ENCODE data around the gene CD247. TPM values are rescaled to one million over a fixed set of nuclear protein-coding genes. Genes with fewer than 3 reads are reported as not detected.

The CD247 gene
- total RNA-seq, 1 experiment from 2014 or later, result 0.44 TPM

DNA sequence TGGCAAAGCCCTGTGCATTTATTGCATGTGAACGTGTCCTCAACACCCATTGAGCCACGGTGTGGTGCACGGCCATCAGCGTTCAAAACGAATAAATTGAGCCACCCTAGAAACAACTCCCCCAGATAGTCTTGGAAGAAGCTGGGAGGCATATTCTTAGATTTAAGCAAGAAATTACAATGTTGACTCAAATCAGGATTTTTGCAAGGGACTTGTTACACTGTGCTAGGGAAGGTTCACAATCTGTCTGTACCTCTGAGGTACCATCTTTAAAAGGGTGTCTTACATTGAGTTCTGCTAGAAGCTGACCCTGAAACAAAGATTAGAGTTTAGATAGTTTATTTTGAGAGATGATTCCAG, 16.2 kb downstream of the CD247 start:
- no peaks in the 10 kb centered on the region for H3K9me3 ChIP-seq (ENCODE audit: control insufficient read depth, insufficient read depth, low read depth, low read length)
- no peaks in the 10 kb centered on the region for H3K4me1 ChIP-seq (ENCODE audit: control insufficient read depth, insufficient read depth, low read length)
- no peak overlapping the region for H3K27ac ChIP-seq (ENCODE audit: low read length)
- POLR2A ChIA-PET, result no interaction called here
- in situ Hi-C loops (cut with HindIII; ENCODE audit: low pct_unique_long_range_greater_than_20kb, low sequenced_read_pairs), result no loop called here
- TF ChIP-seq, protein P1, sequence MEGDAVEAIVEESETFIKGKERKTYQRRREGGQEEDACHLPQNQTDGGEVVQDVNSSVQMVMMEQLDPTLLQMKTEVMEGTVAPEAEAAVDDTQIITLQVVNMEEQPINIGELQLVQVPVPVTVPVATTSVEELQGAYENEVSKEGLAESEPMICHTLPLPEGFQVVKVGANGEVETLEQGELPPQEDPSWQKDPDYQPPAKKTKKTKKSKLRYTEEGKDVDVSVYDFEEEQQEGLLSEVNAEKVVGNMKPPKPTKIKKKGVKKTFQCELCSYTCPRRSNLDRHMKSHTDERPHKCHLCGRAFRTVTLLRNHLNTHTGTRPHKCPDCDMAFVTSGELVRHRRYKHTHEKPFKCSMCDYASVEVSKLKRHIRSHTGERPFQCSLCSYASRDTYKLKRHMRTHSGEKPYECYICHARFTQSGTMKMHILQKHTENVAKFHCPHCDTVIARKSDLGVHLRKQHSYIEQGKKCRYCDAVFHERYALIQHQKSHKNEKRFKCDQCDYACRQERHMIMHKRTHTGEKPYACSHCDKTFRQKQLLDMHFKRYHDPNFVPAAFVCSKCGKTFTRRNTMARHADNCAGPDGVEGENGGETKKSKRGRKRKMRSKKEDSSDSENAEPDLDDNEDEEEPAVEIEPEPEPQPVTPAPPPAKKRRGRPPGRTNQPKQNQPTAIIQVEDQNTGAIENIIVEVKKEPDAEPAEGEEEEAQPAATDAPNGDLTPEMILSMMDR (IDR thresholded peaks at IDR 0.05), result no peak
- TF ChIP-seq TCF7L2 (IDR thresholded peaks at IDR 0.05; ENCODE audit: low read depth, low read length) (no peak), POLR2AphosphoS5 (IDR thresholded peaks at IDR 0.05; ENCODE audit: low read depth, low read length) (no peak), SIN3A (IDR thresholded peaks at IDR 0.05; ENCODE audit: borderline replicate concordance, insufficient read depth, low read depth, low read length) (no peak)
- TF ChIP-seq, protein P2, sequence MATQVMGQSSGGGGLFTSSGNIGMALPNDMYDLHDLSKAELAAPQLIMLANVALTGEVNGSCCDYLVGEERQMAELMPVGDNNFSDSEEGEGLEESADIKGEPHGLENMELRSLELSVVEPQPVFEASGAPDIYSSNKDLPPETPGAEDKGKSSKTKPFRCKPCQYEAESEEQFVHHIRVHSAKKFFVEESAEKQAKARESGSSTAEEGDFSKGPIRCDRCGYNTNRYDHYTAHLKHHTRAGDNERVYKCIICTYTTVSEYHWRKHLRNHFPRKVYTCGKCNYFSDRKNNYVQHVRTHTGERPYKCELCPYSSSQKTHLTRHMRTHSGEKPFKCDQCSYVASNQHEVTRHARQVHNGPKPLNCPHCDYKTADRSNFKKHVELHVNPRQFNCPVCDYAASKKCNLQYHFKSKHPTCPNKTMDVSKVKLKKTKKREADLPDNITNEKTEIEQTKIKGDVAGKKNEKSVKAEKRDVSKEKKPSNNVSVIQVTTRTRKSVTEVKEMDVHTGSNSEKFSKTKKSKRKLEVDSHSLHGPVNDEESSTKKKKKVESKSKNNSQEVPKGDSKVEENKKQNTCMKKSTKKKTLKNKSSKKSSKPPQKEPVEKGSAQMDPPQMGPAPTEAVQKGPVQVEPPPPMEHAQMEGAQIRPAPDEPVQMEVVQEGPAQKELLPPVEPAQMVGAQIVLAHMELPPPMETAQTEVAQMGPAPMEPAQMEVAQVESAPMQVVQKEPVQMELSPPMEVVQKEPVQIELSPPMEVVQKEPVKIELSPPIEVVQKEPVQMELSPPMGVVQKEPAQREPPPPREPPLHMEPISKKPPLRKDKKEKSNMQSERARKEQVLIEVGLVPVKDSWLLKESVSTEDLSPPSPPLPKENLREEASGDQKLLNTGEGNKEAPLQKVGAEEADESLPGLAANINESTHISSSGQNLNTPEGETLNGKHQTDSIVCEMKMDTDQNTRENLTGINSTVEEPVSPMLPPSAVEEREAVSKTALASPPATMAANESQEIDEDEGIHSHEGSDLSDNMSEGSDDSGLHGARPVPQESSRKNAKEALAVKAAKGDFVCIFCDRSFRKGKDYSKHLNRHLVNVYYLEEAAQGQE (IDR thresholded peaks at IDR 0.05; ENCODE audit: insufficient read depth in 1 of 2, low read depth in 2 of 2, low read length in 1 of 2), result no peak
- intact Hi-C loops (cut with micrococcal nuclease; ENCODE audit: unreplicated experiment), result no loop called here
- BruUV-seq (replicated peaks), result no TSS peak
- peaks cover 17% of the 10 kb centered on the region; the same call in 1 of the 2 replicates for H3K27me3 ChIP-seq (ENCODE audit: control insufficient read depth, insufficient read depth, low read length)
- CTCF ChIA-PET, result no interaction called here
- no peak overlapping the region for H3K4me3 ChIP-seq (ENCODE audit: low read depth in 2 of 2, low read length in 2 of 2)
- H3K36me3 ChIP-seq (ENCODE audit: control insufficient read depth, insufficient read depth, low read length), result no peaks in the 10 kb centered on the region
- DNase-seq (ENCODE audit: low read depth, low spot score) (no peak), ATAC-seq (no peak)

DNA sequence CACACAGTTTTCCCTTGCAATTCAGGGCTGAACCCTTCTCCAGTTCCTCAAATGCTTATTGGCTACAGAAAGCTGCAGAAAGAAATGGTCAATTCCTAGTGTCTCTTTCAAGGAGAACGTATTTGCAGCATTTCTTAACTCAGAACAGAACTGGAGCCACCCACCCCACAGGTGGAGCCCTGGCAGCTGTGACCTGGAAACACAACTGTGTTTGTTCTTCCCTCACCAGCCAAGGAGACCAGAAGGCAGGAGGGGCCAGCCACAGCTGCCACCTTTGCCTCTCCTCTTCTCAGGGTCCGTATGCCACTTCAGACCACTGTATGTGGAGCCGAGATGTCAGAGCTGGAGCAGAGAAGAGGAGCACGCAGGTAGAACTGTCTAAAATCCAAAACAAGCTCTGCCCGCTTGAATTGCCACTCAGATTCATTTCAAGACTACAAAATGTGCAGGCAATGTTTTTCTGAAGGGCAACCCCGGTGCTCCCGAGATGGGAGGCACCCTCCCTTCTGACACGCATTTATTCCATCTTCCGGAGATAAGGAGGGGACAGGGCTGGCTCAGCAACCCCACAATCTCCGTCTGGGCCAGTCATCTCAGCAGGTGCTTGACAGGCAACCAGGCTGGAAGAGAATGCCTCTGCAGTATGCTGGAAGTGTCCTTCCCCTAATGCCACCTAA, 16.7 kb downstream of the CD247 start:
- no peak for DNase-seq (ENCODE audit: low read depth, low spot score)
- no peaks in the 10 kb centered on the region for H3K36me3 ChIP-seq (ENCODE audit: control insufficient read depth, insufficient read depth, low read length)
- TF ChIP-seq SIN3A (IDR thresholded peaks at IDR 0.05; ENCODE audit: borderline replicate concordance, insufficient read depth, low read depth, low read length) (no peak), POLR2AphosphoS5 (IDR thresholded peaks at IDR 0.05; ENCODE audit: low read depth, low read length) (no peak), TCF7L2 (IDR thresholded peaks at IDR 0.05; ENCODE audit: low read depth, low read length) (no peak)
- TF ChIP-seq, protein P1 (IDR thresholded peaks at IDR 0.05), result no peak
- H3K27ac ChIP-seq (ENCODE audit: low read length), result no peak overlapping the region
- H3K4me3 ChIP-seq (ENCODE audit: low read depth in 2 of 2, low read length in 2 of 2), result no peak overlapping the region
- no peak for ATAC-seq
- POLR2A ChIA-PET, result no interaction called here
- H3K4me1 ChIP-seq (ENCODE audit: control insufficient read depth, insufficient read depth, low read length), result no peaks in the 10 kb centered on the region
- no peaks in the 10 kb centered on the region for H3K9me3 ChIP-seq (ENCODE audit: control insufficient read depth, insufficient read depth, low read depth, low read length)
- CTCF ChIA-PET, result no interaction called here
- peaks cover 17% of the 10 kb centered on the region; the same call in 1 of the 2 replicates for H3K27me3 ChIP-seq (ENCODE audit: control insufficient read depth, insufficient read depth, low read length)
- in situ Hi-C loops (cut with HindIII; ENCODE audit: low pct_unique_long_range_greater_than_20kb, low sequenced_read_pairs), result no loop called here
- no TSS peak for BruUV-seq (replicated peaks)
- intact Hi-C loops (cut with micrococcal nuclease; ENCODE audit: unreplicated experiment), result no loop called here

All from Panc1 (cell line).